Gastroesophageal sphincter (tissue), 4 donors: ENCODE measurements around the gene DIP2C. TPM values are rescaled to one million over a fixed set of nuclear protein-coding genes. Genes with fewer than 3 reads are reported as not detected.
"Not testable (repeated sequence)": the region's sequence is repeated elsewhere in the genome, so short reads cannot be mapped to it uniquely, and the experiment has no call there.

Source experiments
- ATAC-seq: fragments of 150-250 bp; one replicate; pipeline ENCODE4 v1.9.1; 2016; ENCODE audit warnings: mild to moderate bottlenecking, moderate library complexity
- H3K27ac ChIP-seq, 4 donors: fragments of 200-600 bp; sonication (generic) in 3 of 4; 1 replicate in 3 of 4; 2 replicates in 1 of 4; pipeline ENCODE4 v1.5.1; 2016 to 2019
- H3K27me3 ChIP-seq: fragments of 200-600 bp; sonication (generic); one replicate; pipeline ENCODE4 v1.5.1; 2019
- H3K36me3 ChIP-seq, 2 donors: fragments of 200-600 bp; sonication (generic); one replicate each; pipeline ENCODE4 v1.5.1; 2019; ENCODE audit warnings: control low read depth in 1 of 2
- H3K4me1 ChIP-seq, 3 donors: fragments of 200-600 bp; sonication (generic); 1 replicate in 2 of 3; 2 replicates in 1 of 3; pipeline ENCODE4 v1.5.1; 2016 to 2019; ENCODE audit warnings: control low read depth in 2 of 3
- H3K4me3 ChIP-seq, 2 donors: fragments of 200-600 bp; sonication (generic); one replicate each; pipeline ENCODE4 v1.5.1; 2019; ENCODE audit warnings: mild to moderate bottlenecking in 1 of 2, moderate library complexity in 1 of 2
- H3K9me3 ChIP-seq, 3 donors: fragments of 200-600 bp; sonication (generic); one replicate each; pipeline ENCODE4 v1.5.1; 2017 to 2019; ENCODE audit warnings: control low read depth in 2 of 3
- EP300 ChIP-seq: sonication (generic); formaldehyde crosslinking; IDR thresholded peaks from one replicate; pipeline ENCODE4 v1.6.1; 2017; ENCODE audit warnings: antibody characterized with exemption, mild to moderate bottlenecking
- POLR2A ChIP-seq, 2 donors: fragments of 450-650 bp; IDR thresholded peaks; one replicate each; pipeline ENCODE4 v1.6.1; 2017; ENCODE audit warnings: antibody characterized with exemption in 2 of 2, mild to moderate bottlenecking in 2 of 2, moderate library complexity in 1 of 2
- POLR2AphosphoS5 ChIP-seq: sonication (generic); formaldehyde crosslinking; IDR thresholded peaks from one replicate; pipeline ENCODE4 v1.6.1; 2017; ENCODE audit warnings: antibody characterized with exemption
- WGBS, 2 donors: methylation state at CpG; one replicate each; pipeline ENCODE4 v1.1.5; 2018; ENCODE audit warnings: low coverage in 1 of 2; 5-methylcytosine and 5-hydroxymethylcytosine counted together
- total RNA-seq, 4 donors: library from RNA; depleted of rRNA; stranded (reverse); fragments of >200 nt; gene quantifications; one replicate each; pipeline ENCODE4 v1.1.0, GENCODE V29; 2016
- TF ChIP-seq, protein P1 (sequence below), 4 experiments: fragments of 200-600 bp in 2 of 4; fragments of 450-650 bp in 2 of 4; sonication (generic) in 1 of 4; IDR thresholded peaks; one replicate each; pipeline ENCODE4 v1.5.1; 2017 to 2019; ENCODE audit warnings: antibody characterized with exemption in 4 of 4, mild to moderate bottlenecking in 2 of 4, moderate library complexity in 2 of 4

The DIP2C gene
- total RNA-seq, 4 donors from 2014 or later, result 40.8 to 73.8 (median 47.7) TPM

DNA sequence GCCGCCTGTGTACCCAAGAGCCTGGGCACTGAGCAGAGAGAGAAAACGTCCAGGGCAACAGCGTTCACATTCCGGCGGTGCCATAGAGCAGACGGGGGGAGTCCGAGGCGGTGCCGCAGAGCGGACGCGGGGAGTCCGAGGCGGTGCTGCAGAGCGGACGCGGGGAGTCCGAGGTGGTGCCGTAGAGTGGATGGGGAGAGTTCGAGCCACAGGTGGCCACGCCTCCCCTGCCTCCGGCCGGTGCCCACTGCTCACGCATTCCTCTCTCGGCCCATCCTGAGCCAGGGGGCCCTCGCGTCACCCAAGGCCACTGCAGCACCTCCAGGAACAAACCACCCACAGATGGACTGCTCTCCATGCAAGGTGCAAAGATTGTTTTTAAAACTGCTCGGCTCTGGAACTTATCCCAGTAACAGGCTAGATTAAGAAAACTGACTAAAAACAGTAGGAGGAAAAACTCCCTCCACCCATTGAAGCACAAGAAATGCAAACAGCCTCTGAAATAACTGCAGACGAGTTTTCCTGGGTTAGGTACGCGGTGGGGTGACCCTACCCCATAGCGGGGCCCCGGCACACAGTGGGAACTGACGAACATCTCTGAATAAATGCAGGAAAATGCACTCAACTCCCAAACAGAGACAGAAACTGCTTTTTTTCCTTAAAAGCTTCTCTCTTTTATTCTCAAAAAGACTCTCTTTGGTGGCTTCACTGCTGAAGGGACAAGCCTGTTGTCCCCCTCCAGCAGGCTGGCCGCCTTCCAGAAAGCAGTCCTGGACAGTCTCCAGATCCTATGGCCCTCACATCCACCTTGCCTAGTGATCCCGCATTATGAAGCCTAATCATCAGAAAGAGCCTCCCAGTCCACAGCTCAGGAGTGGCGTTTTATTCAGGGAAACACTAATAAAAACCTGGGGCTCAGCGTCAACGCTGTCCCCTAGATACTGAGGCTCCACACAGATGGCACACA lies 55.9 kb downstream of the DIP2C start:
- H3K9me3 ChIP-seq, result no peaks in the 10 kb centered on the region
- ATAC-seq, result peak; percentile 71
- no peaks in the 10 kb centered on the region for H3K27me3 ChIP-seq
- H3K4me1 ChIP-seq, result peaks cover 0 to 89% (median 7%) of the 10 kb centered on the region in 3 donors
- 31 to 42% methylated on average over 10 to 12 of the region's 39 CpGs for WGBS, 2 donors
- TF ChIP-seq EP300 (no peak), POLR2A (IDR thresholded peaks at IDR 0.05) (peak in 1 of 2 donors; percentile 24), POLR2AphosphoS5 (peak; percentile 32)
- TF ChIP-seq, protein P1, sequence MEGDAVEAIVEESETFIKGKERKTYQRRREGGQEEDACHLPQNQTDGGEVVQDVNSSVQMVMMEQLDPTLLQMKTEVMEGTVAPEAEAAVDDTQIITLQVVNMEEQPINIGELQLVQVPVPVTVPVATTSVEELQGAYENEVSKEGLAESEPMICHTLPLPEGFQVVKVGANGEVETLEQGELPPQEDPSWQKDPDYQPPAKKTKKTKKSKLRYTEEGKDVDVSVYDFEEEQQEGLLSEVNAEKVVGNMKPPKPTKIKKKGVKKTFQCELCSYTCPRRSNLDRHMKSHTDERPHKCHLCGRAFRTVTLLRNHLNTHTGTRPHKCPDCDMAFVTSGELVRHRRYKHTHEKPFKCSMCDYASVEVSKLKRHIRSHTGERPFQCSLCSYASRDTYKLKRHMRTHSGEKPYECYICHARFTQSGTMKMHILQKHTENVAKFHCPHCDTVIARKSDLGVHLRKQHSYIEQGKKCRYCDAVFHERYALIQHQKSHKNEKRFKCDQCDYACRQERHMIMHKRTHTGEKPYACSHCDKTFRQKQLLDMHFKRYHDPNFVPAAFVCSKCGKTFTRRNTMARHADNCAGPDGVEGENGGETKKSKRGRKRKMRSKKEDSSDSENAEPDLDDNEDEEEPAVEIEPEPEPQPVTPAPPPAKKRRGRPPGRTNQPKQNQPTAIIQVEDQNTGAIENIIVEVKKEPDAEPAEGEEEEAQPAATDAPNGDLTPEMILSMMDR (IDR thresholded peaks at IDR 0.05), result peak in 1 of 4 experiments; percentile 9
- H3K36me3 ChIP-seq, result no peaks in the 10 kb centered on the region
- peak overlapping the region; percentile 50 to 85 (median 84) for H3K27ac ChIP-seq
- peak overlapping the region in 1 of 2 donors; percentile 36 for H3K4me3 ChIP-seq

DNA sequence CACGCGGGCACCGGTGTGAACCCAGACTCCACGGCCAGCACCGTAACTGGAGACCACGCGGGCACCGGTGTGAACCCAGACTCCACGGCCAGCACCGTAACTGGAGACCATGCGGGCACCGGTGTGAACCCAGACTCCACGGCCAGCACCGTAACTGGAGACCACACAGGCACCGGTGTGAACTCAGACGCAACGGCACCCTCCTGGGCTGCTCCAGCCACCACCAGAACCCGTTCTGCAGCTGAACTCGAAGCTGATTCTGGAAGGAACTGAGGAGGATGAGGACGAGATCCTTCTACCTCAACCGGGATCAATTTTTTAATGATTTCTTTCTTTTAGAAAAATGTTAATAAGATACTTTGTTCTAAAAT lies 56.7 kb downstream of the DIP2C start:
- not testable (repeated sequence) for H3K9me3 ChIP-seq, ATAC-seq, H3K27me3 ChIP-seq, H3K36me3 ChIP-seq
- Histone ChIP-seq H3K4me1 (peaks cover 0 to 89% (median 7%) of the 10 kb centered on the region in 3 donors), H3K4me3 (peak overlapping the region in 1 of 2 donors; percentile 36), H3K27ac (peak overlapping the region; percentile 50 to 85 (median 84))
- WGBS, 2 donors, result 88 to 92% methylated on average over 7 to 8 of the region's 21 CpGs

DNA sequence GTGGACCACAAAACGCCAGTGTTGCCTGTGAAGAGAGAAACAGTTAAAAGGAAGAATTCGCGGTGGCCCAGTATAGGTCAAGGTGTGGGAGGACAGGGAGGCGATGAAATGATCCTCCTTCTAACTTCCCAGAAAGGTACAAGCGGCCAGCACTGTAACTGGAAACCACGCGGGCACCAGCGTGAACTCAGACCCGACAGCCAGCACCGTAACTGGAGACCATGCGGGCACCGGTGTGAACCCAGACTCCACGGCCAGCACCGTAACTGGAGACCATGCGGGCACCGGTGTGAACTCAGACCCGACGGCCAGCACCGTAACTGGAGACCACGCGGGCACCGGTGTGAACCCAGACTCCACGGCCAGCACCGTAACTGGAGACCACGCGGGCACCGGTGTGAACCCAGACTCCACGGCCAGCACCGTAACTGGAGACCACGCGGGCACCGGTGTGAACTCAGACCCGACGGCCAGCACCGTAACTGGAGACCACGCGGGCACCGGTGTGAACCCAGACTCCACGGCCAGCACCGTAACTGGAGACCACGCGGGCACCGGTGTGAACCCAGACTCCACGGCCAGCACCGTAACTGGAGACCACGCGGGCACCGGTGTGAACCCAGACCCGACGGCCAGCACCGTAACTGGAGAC lies 57.2 kb downstream of the DIP2C start:
- not testable (repeated sequence) for H3K27me3 ChIP-seq, H3K9me3 ChIP-seq, H3K4me3 ChIP-seq, ATAC-seq, H3K36me3 ChIP-seq
- Histone ChIP-seq H3K27ac (peak overlapping the region in 3 of 4 donors; percentile 83 to 85 (median 85)), H3K4me1 (peaks cover 0 to 89% (median 7%) of the 10 kb centered on the region in 3 donors)
- WGBS, 2 donors, result 91 to 98% methylated on average over 5 of the region's 51 CpGs

GRCh38 chr10:631266-631665 lies 58.2 kb downstream of the DIP2C start:
- Histone ChIP-seq H3K36me3 (no peaks in the 10 kb centered on the region), H3K4me1 (peaks cover 0 to 90% (median 7%) of the 10 kb centered on the region in 3 donors), H3K4me3 (no peak overlapping the region), H3K9me3 (no peaks in the 10 kb centered on the region), H3K27me3 (no peaks in the 10 kb centered on the region), H3K27ac (peak overlapping the region in 3 of 4 donors; percentile 9 to 59 (median 33))
- no peak for TF ChIP-seq POLR2A (IDR thresholded peaks at IDR 0.05)
- TF ChIP-seq EP300, result no peak
- TF ChIP-seq, protein P1 (IDR thresholded peaks at IDR 0.05), result no peak
- ATAC-seq, result no peak
- 84 to 85% methylated on average over 8 to 11 of the region's 11 CpGs for WGBS, 2 donors

- no peak overlapping the region for H3K4me3 ChIP-seq
- no peaks in the 10 kb centered on the region for H3K36me3 ChIP-seq
- H3K4me1 ChIP-seq, result peaks cover 0 to 92% (median 12%) of the 10 kb centered on the region in 3 donors
- TF ChIP-seq EP300 (no peak), POLR2AphosphoS5 (no peak), POLR2A (IDR thresholded peaks at IDR 0.05) (no peak)
- TF ChIP-seq, protein P1 (IDR thresholded peaks at IDR 0.05), result no peak
- WGBS, 2 donors, result 86 to 100% methylated on average over 1 to 18 of the region's 23 CpGs
- peak overlapping the region in 3 of 4 donors; percentile 9 to 59 (median 33) for H3K27ac ChIP-seq
- H3K27me3 ChIP-seq, result no peaks in the 10 kb centered on the region
- ATAC-seq, result no peak
- H3K9me3 ChIP-seq, result no peaks in the 10 kb centered on the region
These were observed 58.8 kb downstream of the DIP2C start for GRCh38 chr10:630581-631073.
